Islet of Langerhans (tissue), 1 donor: Measurements from ENCODE around the gene FBXW4.

Source experiments
- FAIRE-seq: peaks from one replicate; lab custom pipeline; 2011; peaks lifted over from hg19 to GRCh38; lab: Jason Lieb, UNC

The FBXW4 gene

DNA sequence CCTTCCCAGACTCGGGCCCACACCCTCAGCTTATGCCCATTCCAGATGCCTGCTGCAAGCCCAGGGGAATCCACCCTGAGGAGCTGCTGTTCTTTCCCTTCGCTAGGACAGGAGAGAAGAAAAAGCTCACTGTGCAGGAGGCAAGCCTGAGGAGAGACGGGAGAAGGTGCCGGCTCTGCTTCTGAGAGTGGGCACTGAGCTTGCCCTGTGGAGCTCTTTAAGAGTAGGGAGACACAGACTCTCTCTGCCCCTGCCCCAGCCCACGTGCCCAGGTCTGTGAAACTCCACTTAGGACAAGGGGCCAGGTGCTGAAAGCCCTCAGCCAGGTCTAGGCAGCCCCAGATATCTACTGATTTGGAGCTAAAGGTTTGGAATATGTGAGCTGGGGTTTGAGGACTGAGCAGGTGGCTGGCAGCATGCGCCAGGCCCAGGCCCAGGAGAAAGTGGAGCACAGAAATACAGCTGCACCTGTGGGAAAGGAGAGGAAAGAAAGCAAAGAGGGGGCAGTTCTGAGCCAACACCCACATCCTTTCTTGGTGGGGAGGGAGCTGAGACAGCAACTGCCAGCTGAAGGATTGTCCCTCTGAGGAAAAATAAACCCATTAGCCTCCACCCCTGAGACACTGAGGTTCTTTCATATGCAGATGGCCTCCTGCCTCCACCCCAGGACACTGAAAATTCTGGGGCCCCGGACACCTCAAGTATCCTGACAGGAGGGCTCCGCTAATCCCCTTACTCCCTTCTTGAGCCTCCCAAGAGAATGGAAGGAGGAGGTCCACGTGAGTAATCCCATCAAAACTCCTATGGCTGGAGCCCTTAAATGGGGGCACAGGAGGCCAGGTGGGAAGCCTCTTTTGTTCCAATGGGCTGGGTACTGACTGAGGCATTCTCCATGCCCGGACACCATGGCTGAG, 114.2 kb downstream of the FBXW4 start:
- no peak for FAIRE-seq

- no peak for FAIRE-seq
These were observed 115.5 kb downstream of the FBXW4 start for GRCh38 chr10:101579516-101579870.

- no peak for FAIRE-seq
These were observed 116.0 kb downstream of the FBXW4 start for GRCh38 chr10:101578803-101579515.

DNA sequence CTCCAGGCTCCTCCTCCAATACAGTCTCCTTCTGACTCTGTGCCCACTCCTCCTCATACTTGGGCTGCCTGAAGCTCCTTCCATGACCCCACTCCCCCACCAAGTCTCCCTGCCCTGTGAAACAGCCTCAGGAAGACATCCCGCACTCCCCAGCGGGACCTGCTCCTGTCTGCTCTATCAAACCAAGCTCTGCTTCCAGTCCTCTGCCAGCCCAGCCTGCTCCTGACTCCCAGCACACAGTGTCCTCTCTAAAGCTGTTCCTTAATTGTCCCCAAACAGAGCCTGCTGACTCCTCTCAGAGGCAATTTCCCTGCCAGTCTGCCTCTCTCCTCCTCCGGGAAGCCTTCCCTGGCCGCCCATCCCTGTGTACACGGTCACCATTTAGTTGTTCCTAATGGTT, 116.8 kb downstream of the FBXW4 start:
- no peak for FAIRE-seq

GRCh38 chr10:101577121-101577871, 117.7 kb downstream of the FBXW4 start:
- no peak for FAIRE-seq

- no peak for FAIRE-seq
These were observed 118.6 kb downstream of the FBXW4 start for GRCh38 chr10:101576211-101576863.

- FAIRE-seq = no peak
These were observed 119.3 kb downstream of the FBXW4 start for GRCh38 chr10:101575580-101576210.

DNA sequence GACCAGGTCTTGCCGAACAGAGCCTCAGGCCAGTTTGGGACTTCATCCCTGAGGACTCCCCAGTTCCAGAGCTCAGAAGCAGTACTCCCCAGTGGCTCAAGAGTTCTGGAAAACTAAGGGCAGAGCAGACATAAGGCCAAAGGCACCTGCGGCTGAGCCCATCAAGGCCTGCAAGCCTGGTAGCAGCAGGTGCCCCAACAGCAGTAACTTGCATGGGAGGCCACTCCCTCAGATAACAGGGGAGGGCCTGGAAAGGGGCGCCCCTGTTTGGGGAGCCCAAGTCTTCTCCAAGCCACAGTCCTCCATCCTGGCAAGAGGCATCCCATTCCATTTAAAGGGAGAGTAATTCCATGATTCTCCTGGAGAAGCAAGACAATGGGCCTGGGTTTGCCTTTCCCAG, 119.9 kb downstream of the FBXW4 start:
- FAIRE-seq = no peak

- FAIRE-seq = no peak
These were observed 120.9 kb downstream of the FBXW4 start for GRCh38 chr10:101573885-101574753.

- FAIRE-seq = no peak
These were observed 122.2 kb downstream of the FBXW4 start for GRCh38 chr10:101572785-101573184.

DNA sequence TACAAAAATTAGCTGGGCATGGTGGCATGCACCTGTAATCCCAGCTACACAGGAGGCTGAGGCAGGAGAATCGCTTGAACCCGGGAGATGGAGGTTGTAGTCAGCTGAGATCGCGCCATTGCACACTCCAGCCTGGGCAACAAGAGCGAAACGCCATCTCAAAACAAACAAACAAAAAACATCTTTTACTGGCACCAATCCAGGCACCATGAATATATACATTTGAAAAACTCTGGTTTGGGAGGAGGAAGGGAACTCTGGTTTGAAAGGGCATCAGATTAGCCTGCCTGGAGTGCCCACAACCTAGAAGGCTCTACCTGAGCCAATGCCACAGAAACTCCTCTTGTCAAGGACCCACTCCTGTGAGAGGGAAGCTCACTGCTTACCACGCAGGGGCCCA, 122.8 kb downstream of the FBXW4 start:
- FAIRE-seq = no peak

DNA sequence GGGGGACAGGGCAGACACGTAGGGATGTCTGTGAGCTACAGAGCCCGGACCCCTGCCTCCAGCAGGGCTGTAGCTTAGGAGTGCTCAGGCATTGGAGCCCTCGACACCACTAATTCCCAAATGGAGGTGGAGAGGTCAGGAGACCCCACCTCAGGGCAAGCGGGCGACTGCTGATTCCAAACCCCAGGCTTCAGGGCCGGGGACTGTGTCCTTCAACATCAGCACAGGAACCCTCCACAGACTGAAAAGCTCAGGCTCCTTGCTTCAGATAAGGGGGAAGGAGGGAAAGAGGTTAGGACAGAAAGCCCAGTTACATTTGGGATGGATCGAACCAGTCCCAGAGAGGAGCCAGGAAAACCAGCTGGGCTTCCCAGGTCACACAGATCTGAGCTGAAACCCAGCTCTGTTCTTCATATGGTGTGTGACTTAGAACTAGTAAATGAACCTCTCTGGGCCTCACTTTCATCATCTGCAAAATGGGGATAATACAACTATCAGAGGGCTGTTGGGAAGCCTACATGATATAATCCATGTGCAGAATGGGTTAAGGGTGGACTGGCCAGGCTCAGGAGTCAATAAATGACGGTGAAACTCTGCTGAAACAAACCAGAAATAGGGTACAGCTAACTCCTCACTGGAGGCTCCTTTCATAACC, 123.6 kb downstream of the FBXW4 start:
- FAIRE-seq = no peak

- FAIRE-seq = no peak
These were observed 124.3 kb downstream of the FBXW4 start for GRCh38 chr10:101570428-101571270.

- FAIRE-seq = no peak
These were observed 125.1 kb downstream of the FBXW4 start for GRCh38 chr10:101569622-101570427.

GRCh38 chr10:101569323-101569621, 125.7 kb downstream of the FBXW4 start:
- no peak for FAIRE-seq

GRCh38 chr10:101568054-101568745, 126.8 kb downstream of the FBXW4 start:
- no peak for FAIRE-seq

- FAIRE-seq = no peak
These were observed 127.6 kb downstream of the FBXW4 start for GRCh38 chr10:101567165-101568006.
